Liver (tissue), 9 donors: ENCODE data around the gene HS1BP3. TPM values are rescaled to one million over a fixed set of nuclear protein-coding genes. Genes with fewer than 3 reads are reported as not detected.

Source experiments
- DNase-seq: peaks from one replicate; pipeline ENCODE4 v3.0.0-alpha.2; 2017; ENCODE audit warnings: low spot score
- H3K27ac ChIP-seq, 2 donors: one replicate each; pipeline ENCODE4 v1.7.0; 2013; ENCODE audit warnings: inconsistent platforms in 2 of 2, low read length in 2 of 2, control low read depth in 1 of 2, low read depth in 1 of 2, mild to moderate bottlenecking in 1 of 2
- H3K27me3 ChIP-seq, 4 donors: one replicate each; pipeline versions ENCODE4 v1.6.1 to v1.7.0; 2013; ENCODE audit warnings: low read length in 3 of 4, inconsistent platforms in 1 of 4, mild to moderate bottlenecking in 1 of 4, moderate library complexity in 1 of 4; ENCODE audit not compliant: control insufficient read depth in 4 of 4, insufficient read depth in 4 of 4
- H3K36me3 ChIP-seq, 4 donors: one replicate each; pipeline versions ENCODE4 v1.6.1 to v1.7.0; 2013; ENCODE audit warnings: low read length in 3 of 4, mild to moderate bottlenecking in 3 of 4, low read depth in 1 of 4, moderate library complexity in 1 of 4; ENCODE audit not compliant: control insufficient read depth in 4 of 4, insufficient read depth in 3 of 4
- H3K4me1 ChIP-seq, 4 donors: one replicate each; pipeline versions ENCODE4 v1.6.1 to v1.7.0; 2013; ENCODE audit warnings: low read length in 3 of 4, mild to moderate bottlenecking in 3 of 4, moderate library complexity in 1 of 4; ENCODE audit not compliant: control insufficient read depth in 4 of 4, insufficient read depth in 4 of 4
- H3K4me3 ChIP-seq, 3 donors: one replicate each; pipeline versions ENCODE4 v1.6.1 to v1.7.0; 2013; ENCODE audit warnings: low read length in 3 of 3, control low read depth in 1 of 3, low read depth in 1 of 3, mild to moderate bottlenecking in 1 of 3
- H3K9ac ChIP-seq, 2 donors: one replicate each; pipeline ENCODE4 v1.7.0; 2013; ENCODE audit warnings: low read length in 2 of 2, mild to moderate bottlenecking in 2 of 2, moderate library complexity in 2 of 2, control low read depth in 1 of 2, low read depth in 1 of 2
- H3K9me3 ChIP-seq, 4 donors: one replicate each; pipeline versions ENCODE4 v1.6.1 to v1.7.0; 2013; ENCODE audit warnings: low read length in 3 of 4; ENCODE audit not compliant: control insufficient read depth in 4 of 4
- ATF3 ChIP-seq: IDR thresholded peaks from 2 replicates; pipeline ENCODE4 v1.6.1; 2016; ENCODE audit warnings: antibody characterized with exemption
- CTCF ChIP-seq: fragments of 150-350 bp; IDR thresholded peaks from 2 replicates; pipeline ENCODE4 v1.5.1; 2017; ENCODE audit warnings: improper control_type of control experiment, low read depth, low read length; ENCODE audit not compliant: missing input control
- EGR1 ChIP-seq, 2 donors: IDR thresholded peaks; 2 replicates each; pipeline ENCODE4 v1.6.1; 2016 to 2018; ENCODE audit warnings: antibody characterized with exemption in 2 of 2, low read depth in 2 of 2
- FOXA1 ChIP-seq: IDR thresholded peaks from 2 replicates; pipeline ENCODE4 v1.6.1; 2016; ENCODE audit warnings: antibody characterized with exemption
- FOXA2 ChIP-seq: IDR thresholded peaks from 2 replicates; pipeline ENCODE4 v1.6.1; 2016; ENCODE audit warnings: antibody characterized with exemption
- GABPA ChIP-seq, 2 donors: IDR thresholded peaks in 1 of 2; conservative IDR thresholded peaks in 1 of 2; 2 replicates each; pipeline ENCODE4 v1.6.1; 2016; ENCODE audit warnings: antibody characterized with exemption in 2 of 2, mild to moderate bottlenecking in 1 of 2, moderate library complexity in 1 of 2
- HNF4A ChIP-seq, 2 donors: conservative IDR thresholded peaks; 2 replicates each; pipeline ENCODE4 v1.6.1; 2016; ENCODE audit warnings: antibody characterized with exemption in 2 of 2, mild to moderate bottlenecking in 2 of 2
- HNF4G ChIP-seq: IDR thresholded peaks from 2 replicates; pipeline ENCODE4 v1.6.1; 2016; ENCODE audit warnings: antibody characterized with exemption
- JUND ChIP-seq, 2 donors: IDR thresholded peaks; 2 replicates each; pipeline ENCODE4 v1.6.1; 2016; ENCODE audit warnings: antibody characterized with exemption in 2 of 2
- MAX ChIP-seq: IDR thresholded peaks from 2 replicates; pipeline ENCODE4 v1.6.1; 2016; ENCODE audit warnings: antibody characterized with exemption
- NR2F2 ChIP-seq: IDR thresholded peaks from 2 replicates; pipeline ENCODE4 v1.6.1; 2016; ENCODE audit warnings: antibody characterized with exemption
- RAD21 ChIP-seq, 2 donors: IDR thresholded peaks; 2 replicates each; pipeline ENCODE4 v1.6.1; 2016; ENCODE audit warnings: antibody characterized with exemption in 2 of 2, mild to moderate bottlenecking in 2 of 2
- REST ChIP-seq: IDR thresholded peaks from 2 replicates; pipeline ENCODE4 v1.6.1; 2016; ENCODE audit warnings: antibody characterized with exemption, mild to moderate bottlenecking
- RXRA ChIP-seq, 2 donors: IDR thresholded peaks; 2 replicates each; pipeline ENCODE4 v1.6.1; 2017 to 2018; ENCODE audit warnings: antibody characterized with exemption in 2 of 2, mild to moderate bottlenecking in 1 of 2
- SP1 ChIP-seq: IDR thresholded peaks from 2 replicates; pipeline ENCODE4 v1.6.1; 2018; ENCODE audit warnings: antibody characterized with exemption, mild to moderate bottlenecking
- TAF1 ChIP-seq: conservative IDR thresholded peaks from 2 replicates; pipeline ENCODE4 v1.6.1; 2016; ENCODE audit warnings: antibody characterized with exemption, mild to moderate bottlenecking
- YY1 ChIP-seq: IDR thresholded peaks from 2 replicates; pipeline ENCODE4 v1.6.1; 2016; ENCODE audit warnings: antibody characterized with exemption, mild to moderate bottlenecking
- WGBS: extraction: QIAGEN DNeasy Blood & Tissue Kit; methylation state at CpG from one replicate; pipeline ENCODE4 v1.1.7; 2013; 5-methylcytosine and 5-hydroxymethylcytosine counted together
- polyA plus RNA-seq, 2 donors: library from polyadenylated mRNA; stranded (reverse) in 1 of 2; unstranded in 1 of 2; fragments of 200-250 nt in 1 of 2; fragments of >200 nt in 1 of 2; fragmentation: Nextera tagmentation in 1 of 2; extraction: Ambion mirVana in 1 of 2; gene quantifications; one replicate each; pipeline versions ENCODE4 v1.2.1 to v1.2.3, GENCODE V29; 2013 to 2015
- total RNA-seq, 2 donors: library from RNA; depleted of rRNA; stranded (reverse); fragments of >200 nt; gene quantifications; one replicate each; pipeline ENCODE4 v1.2.3, GENCODE V29; 2014
- donor health status: healthy.
- donor health status: healthy.
- donor health status: healthy.
- donor health status: healthy.
- donor health status: healthy.

Gene HS1BP3
- total and polyA plus RNA-seq, 4 donors: 7.7 to 15.4 (median 10.9) TPM

GRCh38 chr2:20596193-20596972 lies 54.5 kb downstream of the HS1BP3 start:
- Histone ChIP-seq H3K27me3 (no peaks in the 10 kb centered on the region), H3K9ac (peak overlapping the region in 1 of 2 donors; percentile 4), H3K4me1 (peaks cover 54 to 86% (median 67%) of the 10 kb centered on the region in 4 donors), H3K36me3 (no peaks in the 10 kb centered on the region), H3K27ac (peak overlapping the region; percentile 82 to 85), H3K4me3 (no peak overlapping the region), H3K9me3 (no peaks in the 10 kb centered on the region)
- DNase-seq: no peak
- WGBS: 75% methylated on average over 4 of the region's 4 CpGs
- TF ChIP-seq RXRA (IDR thresholded peaks at IDR 0.05) (no peak), HNF4A (conservative IDR thresholded peaks at IDR 0.05) (no peak), NR2F2 (no peak), ATF3 (no peak), REST (no peak), MAX (no peak), RAD21 (IDR thresholded peaks at IDR 0.05) (no peak), HNF4G (no peak), YY1 (no peak), JUND (IDR thresholded peaks at IDR 0.05) (no peak), FOXA1 (no peak)

- no peaks in the 10 kb centered on the region for H3K9me3 ChIP-seq
- peaks cover 54 to 90% (median 69%) of the 10 kb centered on the region in 4 donors for H3K4me1 ChIP-seq
- H3K9ac ChIP-seq: peak overlapping the region in 1 of 2 donors; percentile 3
- no peaks in the 10 kb centered on the region for H3K36me3 ChIP-seq
- WGBS: 63% methylated on average over 14 of the region's 14 CpGs
- H3K4me3 ChIP-seq: no peak overlapping the region
- H3K27ac ChIP-seq: peak overlapping the region; percentile 82 to 85
- DNase-seq: no peak
- H3K27me3 ChIP-seq: no peaks in the 10 kb centered on the region
- TF ChIP-seq FOXA2: no peak
- TF ChIP-seq EGR1 (IDR thresholded peaks at IDR 0.05; ENCODE audit: low read depth in 2 of 2): no peak
- peak; percentile 17 for TF ChIP-seq SP1
- TF ChIP-seq FOXA1: no peak
- TF ChIP-seq CTCF: no peak
- no peak for TF ChIP-seq GABPA (IDR thresholded peaks at IDR 0.05 in 1 of 2, conservative IDR thresholded peaks at IDR 0.05 in 1 of 2)
- no peak for TF ChIP-seq TAF1
- TF ChIP-seq HNF4A (conservative IDR thresholded peaks at IDR 0.05): peak; percentile 76 to 77
- TF ChIP-seq YY1: peak; percentile 24
- no peak for TF ChIP-seq JUND (IDR thresholded peaks at IDR 0.05)
- TF ChIP-seq HNF4G: no peak
- no peak for TF ChIP-seq ATF3
- TF ChIP-seq MAX: no peak
- TF ChIP-seq RXRA (IDR thresholded peaks at IDR 0.05): peak; percentile 54 to 90
- TF ChIP-seq RAD21 (IDR thresholded peaks at IDR 0.05): peak in 1 of 2 donors; percentile 20
- no peak for TF ChIP-seq REST
Observed at GRCh38 chr2:20595439-20596192, 55.3 kb downstream of the HS1BP3 start.
